ENCODE measurements around the gene CPNE2.

GRCh38 chr16:57096192-57096591 lies 3.8 kb downstream of the CPNE2 start:
- TF ChIP-seq CTCF (conservative IDR thresholded peaks at IDR 0.05; ENCODE audit: low read depth, low read length) (no peak), EZH2 (IDR thresholded peaks at IDR 0.05; ENCODE audit: low read length, unreplicated experiment) (no peak), EZH2phosphoT487 (IDR thresholded peaks at IDR 0.05; ENCODE audit: borderline replicate concordance, low read length) (no peak)
